Muscle of leg (tissue), 11 donors: ENCODE results near the gene DUSP7. TPM values are rescaled to one million over a fixed set of nuclear protein-coding genes. Genes with fewer than 3 reads are reported as not detected.

Source experiments
- DNase-seq: peaks from one replicate; pipeline ENCODE4 v3.0.0; 2013
- H3K27ac ChIP-seq: one replicate; pipeline ENCODE4 v1.5.1; 2013; ENCODE audit warnings: mild to moderate bottlenecking, low read length, control low read depth
- H3K27me3 ChIP-seq: one replicate; pipeline ENCODE4 v1.6.1; 2013; ENCODE audit warnings: low read length; ENCODE audit not compliant: control insufficient read depth, insufficient read depth
- H3K36me3 ChIP-seq: one replicate; pipeline ENCODE4 v1.6.1; 2013; ENCODE audit warnings: low read length; ENCODE audit not compliant: control insufficient read depth, insufficient read depth
- H3K4me1 ChIP-seq: one replicate; pipeline ENCODE4 v1.6.1; 2013; ENCODE audit warnings: low read length; ENCODE audit not compliant: control insufficient read depth, insufficient read depth
- H3K4me3 ChIP-seq: one replicate; pipeline ENCODE4 v1.5.1; 2013; ENCODE audit warnings: low read length, control low read depth
- H3K9me3 ChIP-seq: replicated peaks from 2 replicates; pipeline ENCODE4 v1.6.1; 2013; ENCODE audit warnings: low read depth, low read length; ENCODE audit not compliant: control insufficient read depth
- WGBS: methylation state at CpG from one replicate; pipeline ENCODE4 v1.1.5; 2013; ENCODE audit warnings: missing lambda C conversion rate; ENCODE audit not compliant: insufficient coverage; 5-methylcytosine and 5-hydroxymethylcytosine counted together
- polyA plus RNA-seq, 8 donors: library from polyadenylated mRNA; unstranded; fragments of 120-200 nt; gene quantifications; one replicate each; pipeline versions ENCODE4 v1.2.1 to v1.2.3, GENCODE V29; 2013; ENCODE audit warnings: inconsistent platforms in 1 of 8, low replicate concordance in 1 of 8; ENCODE audit not compliant: insufficient read length in 8 of 8, insufficient read depth in 1 of 8
- total RNA-seq: library from RNA; stranded (reverse); fragments of 120-200 nt; gene quantifications from one replicate; pipeline ENCODE4 v1.2.4, GENCODE V29; 2013

The DUSP7 gene
- total and polyA plus RNA-seq, 9 donors: 14.0 to 32.5 (median 26.1) TPM

DNA sequence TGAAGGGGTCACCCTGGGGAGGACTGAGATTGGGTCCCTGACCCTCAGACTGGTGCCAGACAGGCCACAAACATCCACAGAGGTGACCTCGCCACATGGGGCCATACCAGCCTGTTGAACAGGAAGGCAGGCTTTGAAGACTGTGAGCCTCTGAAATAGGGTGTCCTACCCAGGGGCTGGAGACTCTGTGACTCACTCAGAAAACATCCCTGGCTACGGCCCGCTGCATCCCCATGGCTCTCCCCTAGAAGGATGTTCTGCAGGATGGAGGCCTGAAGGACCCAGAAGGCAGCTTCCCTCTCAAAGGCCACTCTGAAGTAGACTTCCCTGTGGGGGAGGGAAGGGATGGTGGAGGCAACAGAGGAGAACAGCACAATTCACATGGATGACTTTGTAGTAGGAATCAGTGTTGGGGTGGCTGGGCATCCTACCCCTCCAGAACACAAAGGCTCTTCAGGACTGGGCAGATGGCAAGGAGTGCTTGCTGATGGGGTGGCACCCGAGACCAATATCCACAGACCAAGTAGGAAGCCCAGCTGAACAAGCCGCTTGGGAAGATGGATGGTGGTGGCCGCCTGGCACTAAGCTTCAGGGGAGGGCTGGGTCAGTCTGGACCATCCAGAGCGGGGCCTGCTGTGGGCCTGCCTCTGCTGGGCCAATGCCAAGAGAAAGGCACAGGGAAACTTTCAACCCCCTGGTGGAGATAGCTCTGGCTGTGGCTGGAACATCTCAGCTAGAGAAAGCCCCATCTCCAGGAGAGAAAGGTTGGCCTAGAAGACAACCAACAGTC, 37.6 kb upstream of the DUSP7 start:
- peaks cover 69% of the 10 kb centered on the region for H3K4me1 ChIP-seq

DNA sequence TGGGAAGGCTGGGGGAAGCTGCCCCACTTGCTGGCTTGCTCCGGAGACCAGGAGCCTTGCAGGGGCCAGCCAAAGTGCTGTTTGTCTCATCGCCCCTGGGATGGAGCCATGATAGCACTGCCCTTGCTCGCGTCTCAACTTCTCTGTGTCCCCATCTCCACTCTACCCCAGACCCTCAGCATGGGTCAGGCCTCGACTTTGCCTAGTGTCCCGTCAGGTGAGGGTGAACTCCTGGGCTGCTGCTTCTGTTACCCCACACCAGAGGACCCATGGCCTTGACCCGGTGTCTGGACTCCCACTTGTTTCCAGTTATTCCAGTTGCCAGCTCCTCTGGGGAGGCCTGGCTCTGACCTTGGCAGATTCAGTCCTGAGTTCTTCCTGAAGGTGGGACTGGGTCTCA, 36.5 kb upstream of the DUSP7 start:
- H3K4me1 ChIP-seq: peaks cover 71% of the 10 kb centered on the region
- 53% methylated on average over 6 of the region's 7 CpGs for WGBS
- DNase-seq: no peak

More for the DNA sequence above, 37.6 kb upstream of the DUSP7 start:
- H3K9me3 ChIP-seq: no peaks in the 10 kb centered on the region
- no peak for DNase-seq
- no peaks in the 10 kb centered on the region for H3K27me3 ChIP-seq
- 98% methylated on average over 4 of the region's 7 CpGs for WGBS
- no peak overlapping the region for H3K4me3 ChIP-seq
- no peak overlapping the region for H3K27ac ChIP-seq
- peaks cover 13% of the 10 kb centered on the region for H3K36me3 ChIP-seq

DNA sequence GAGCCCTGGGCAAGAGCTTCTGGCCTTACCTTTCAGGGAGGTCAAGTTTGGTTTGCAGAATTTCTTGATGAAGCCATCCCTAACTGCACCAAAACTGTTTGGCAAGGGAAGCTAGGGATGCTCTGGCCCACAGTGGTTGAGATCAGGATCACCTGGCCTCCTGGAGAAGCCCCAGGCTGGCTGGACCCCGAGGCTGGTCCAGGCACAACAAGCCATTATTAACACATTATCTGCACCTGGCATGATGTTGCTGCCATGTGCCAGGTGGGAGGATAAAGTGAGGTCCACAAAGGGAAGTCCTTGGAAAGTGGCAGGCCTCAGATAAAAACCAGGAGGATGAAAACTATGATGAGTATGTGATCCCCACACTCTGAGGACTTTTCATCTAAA, 35.9 kb upstream of the DUSP7 start:
- H3K27me3 ChIP-seq: no peaks in the 10 kb centered on the region
- H3K36me3 ChIP-seq: peaks cover 9% of the 10 kb centered on the region
- peaks cover 74% of the 10 kb centered on the region for H3K4me1 ChIP-seq
- H3K4me3 ChIP-seq: no peak overlapping the region
- WGBS: no CpG with 5 or more reads among the region's 1 CpG
- DNase-seq: no peak
- no peaks in the 10 kb centered on the region for H3K9me3 ChIP-seq
- H3K27ac ChIP-seq: peak overlapping the region; percentile 93

More for the DNA sequence above, 36.5 kb upstream of the DUSP7 start:
- Histone ChIP-seq H3K4me3 (no peak overlapping the region), H3K27me3 (no peaks in the 10 kb centered on the region), H3K36me3 (peaks cover 13% of the 10 kb centered on the region), H3K27ac (no peak overlapping the region), H3K9me3 (no peaks in the 10 kb centered on the region)

DNA sequence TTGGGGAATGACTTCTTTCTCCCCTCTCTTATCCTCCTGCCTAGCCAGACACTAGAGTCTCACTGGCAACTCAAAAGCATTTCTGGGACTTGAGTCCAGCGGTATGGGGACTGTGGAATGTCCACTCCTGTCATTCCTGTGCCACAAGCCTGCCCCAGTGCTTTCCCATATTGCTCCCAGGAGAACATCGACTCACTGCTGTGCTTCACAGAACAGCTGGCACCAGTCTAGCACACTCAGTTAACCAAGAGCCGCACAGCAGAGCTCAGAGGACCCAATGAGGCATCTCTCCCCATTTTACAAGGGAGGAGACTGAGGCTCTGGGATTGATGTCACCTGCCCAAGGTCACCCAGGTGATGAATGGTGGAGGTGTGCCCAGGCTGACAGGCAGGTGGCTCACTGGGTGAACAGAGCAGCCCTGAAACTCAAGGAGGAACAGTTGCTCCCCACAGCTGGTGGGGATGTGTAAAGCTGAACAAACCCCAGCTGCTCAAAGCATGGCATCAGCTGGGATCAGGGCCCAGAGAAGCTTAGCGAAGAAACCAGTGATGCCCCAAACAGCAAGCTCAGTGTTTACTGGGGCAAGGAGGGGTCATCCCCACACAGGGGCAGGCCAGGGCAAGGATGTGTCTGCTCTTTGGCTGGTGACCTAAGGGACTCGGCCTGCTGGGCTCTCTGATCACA, 35.4 kb upstream of the DUSP7 start:
- Histone ChIP-seq H3K4me1 (peaks cover 80% of the 10 kb centered on the region), H3K4me3 (no peak overlapping the region), H3K27me3 (no peaks in the 10 kb centered on the region), H3K27ac (peak overlapping the region; percentile 93), H3K9me3 (no peaks in the 10 kb centered on the region), H3K36me3 (peaks cover 5% of the 10 kb centered on the region)
- 81% methylated on average over 2 of the region's 5 CpGs for WGBS
- DNase-seq: peak; percentile 82

DNA sequence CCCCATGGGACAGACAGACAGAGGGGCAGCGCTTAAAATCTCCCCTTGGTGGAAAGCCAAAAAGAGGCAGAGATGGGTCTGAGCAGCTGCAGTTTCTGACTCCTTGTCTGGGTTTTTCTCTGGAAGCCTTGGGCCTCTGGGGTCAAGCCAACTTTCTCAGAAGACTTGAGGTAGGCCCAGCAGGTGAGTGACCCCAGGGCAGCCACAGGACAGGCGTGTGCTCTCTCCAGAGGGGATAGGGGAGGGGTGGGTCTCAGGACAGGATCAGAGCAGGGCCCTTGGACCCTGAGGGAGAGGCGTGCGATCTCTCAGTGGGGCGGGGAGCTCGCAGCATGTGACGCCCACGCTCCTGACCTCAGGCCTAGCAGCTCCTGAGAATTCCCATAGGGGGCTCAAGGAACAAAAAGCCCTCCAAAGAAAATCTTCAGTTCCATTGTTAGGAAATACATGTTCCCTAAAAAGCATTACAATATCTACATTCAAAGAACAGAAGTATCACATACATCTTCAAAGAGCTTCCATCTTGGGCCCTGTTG, 34.6 kb upstream of the DUSP7 start:
- peak; percentile 54 for DNase-seq
- Histone ChIP-seq H3K27ac (peak overlapping the region; percentile 93), H3K9me3 (no peaks in the 10 kb centered on the region), H3K4me3 (no peak overlapping the region), H3K27me3 (no peaks in the 10 kb centered on the region), H3K4me1 (peaks cover 86% of the 10 kb centered on the region), H3K36me3 (peaks cover 3% of the 10 kb centered on the region)
- WGBS: 55% methylated on average over 4 of the region's 8 CpGs

DNA sequence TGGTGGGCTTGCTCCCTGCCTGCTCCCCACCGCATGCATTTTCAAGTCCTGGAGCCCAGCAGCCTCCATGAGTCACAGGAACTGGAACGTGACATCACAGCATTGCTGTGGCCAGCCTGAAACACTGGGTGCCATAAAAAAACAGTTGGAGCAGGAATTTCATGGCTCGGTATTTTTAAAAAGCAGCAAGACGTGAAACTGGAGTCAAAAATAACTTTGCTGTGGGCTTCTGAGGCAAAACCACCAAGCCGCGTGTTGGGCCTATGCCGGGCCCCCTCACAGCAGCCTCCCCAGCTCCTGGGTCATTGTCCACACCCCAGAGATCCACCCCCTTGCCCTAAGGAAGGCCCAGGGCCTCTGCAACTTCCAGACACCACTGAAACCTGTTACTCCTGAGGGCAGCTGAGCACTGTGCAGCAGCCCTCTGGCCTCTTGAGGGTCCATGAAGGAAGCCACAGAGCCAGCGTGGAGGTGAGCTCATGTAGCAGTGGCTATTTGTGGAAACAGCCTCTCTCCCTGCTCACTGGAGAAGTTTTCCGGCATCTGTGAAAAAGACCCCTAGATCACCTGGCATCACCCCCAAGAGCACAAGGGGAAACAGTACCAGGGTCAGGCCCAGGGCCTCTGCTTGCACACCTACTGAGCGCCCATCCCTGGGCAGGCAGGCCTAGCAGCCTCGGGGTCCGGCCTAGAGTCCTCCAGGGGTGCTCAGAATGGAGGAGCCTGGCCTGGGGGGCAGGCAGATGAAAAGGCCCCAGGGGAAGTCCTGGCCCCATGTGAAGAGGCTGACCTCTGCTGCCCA, 34.0 kb upstream of the DUSP7 start:
- Histone ChIP-seq H3K4me3 (no peak overlapping the region), H3K27me3 (no peaks in the 10 kb centered on the region), H3K36me3 (peaks cover 3% of the 10 kb centered on the region), H3K4me1 (peaks cover 91% of the 10 kb centered on the region), H3K9me3 (no peaks in the 10 kb centered on the region), H3K27ac (peak overlapping the region; percentile 93)
- peak; percentile 87 for DNase-seq
- WGBS: 47% methylated on average over 11 of the region's 12 CpGs

DNA sequence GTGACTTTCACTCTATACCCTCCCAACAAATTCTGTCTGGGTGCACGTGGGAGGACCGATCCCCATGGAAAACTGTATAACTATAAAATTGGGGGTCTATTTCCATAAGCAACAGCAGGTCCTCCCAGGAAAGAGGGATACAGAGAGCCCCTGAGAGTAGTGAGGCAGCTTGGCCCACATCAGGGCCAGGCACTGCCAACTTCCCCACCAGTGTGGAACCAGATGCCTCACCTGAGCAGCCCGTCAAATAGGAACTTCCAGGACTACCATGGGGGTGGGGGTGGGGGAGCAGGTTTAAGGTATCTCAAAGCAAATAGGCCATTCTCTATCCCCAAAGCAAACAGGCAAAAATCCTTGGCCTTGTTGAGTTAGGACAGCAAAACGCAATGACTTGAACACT, 33.3 kb upstream of the DUSP7 start:
- Histone ChIP-seq H3K4me3 (no peak overlapping the region), H3K36me3 (no peaks in the 10 kb centered on the region), H3K27me3 (no peaks in the 10 kb centered on the region), H3K27ac (peak overlapping the region; percentile 93), H3K9me3 (no peaks in the 10 kb centered on the region), H3K4me1 (peaks cover 91% of the 10 kb centered on the region)
- WGBS: 75% methylated on average over 1 of the region's 4 CpGs
- no peak for DNase-seq

DNA sequence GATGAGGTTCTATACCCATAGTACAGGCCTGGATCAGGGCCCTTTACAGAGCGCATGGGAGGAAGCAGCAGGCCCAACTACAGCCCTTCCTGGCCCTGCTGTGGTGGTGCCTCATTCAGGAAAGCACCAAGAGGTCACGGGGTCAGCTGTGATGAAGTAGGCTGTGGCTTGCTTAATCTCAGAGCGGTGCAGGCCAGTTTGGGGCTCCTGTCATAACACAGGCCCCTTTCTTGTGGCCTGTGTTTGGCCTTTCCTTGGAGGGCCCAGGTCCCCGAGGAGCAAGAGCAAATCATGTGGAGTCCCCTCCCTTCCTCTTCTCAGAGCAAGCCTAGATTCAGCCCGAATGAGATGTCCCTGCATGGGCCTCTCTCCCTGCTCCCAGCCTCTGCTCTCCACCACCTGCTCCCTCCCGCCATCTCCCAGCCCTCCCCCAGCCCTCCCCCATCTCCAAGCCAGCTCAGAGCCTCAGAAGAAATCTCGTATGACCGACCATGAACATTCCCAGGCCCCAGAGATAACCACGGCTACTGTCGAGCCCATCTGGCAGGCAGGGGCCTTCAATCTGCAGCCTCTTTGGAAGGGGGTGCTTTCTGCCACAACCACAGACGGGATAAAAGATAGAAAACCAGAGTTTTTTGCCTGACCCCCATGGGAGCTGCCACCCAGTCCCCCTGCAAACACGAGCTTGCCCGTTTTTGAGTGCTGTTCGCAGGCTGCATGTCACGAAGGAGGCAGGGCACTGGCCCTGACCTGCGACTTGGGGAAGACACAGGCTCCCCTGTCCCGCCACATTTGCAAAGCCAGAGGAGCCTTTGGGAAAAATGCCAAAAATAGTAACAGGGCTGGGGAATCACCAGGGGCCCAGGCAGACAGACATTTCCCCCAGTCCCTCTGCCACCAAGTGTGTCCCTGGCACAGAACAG, 32.3 kb upstream of the DUSP7 start:
- H3K4me1 ChIP-seq: peaks cover 81% of the 10 kb centered on the region
- peak; percentile 77 for DNase-seq
- no peaks in the 10 kb centered on the region for H3K36me3 ChIP-seq
- no peaks in the 10 kb centered on the region for H3K9me3 ChIP-seq
- no peak overlapping the region for H3K4me3 ChIP-seq
- peak overlapping the region; percentile 93 for H3K27ac ChIP-seq
- WGBS: 51% methylated on average over 12 of the region's 17 CpGs
- H3K27me3 ChIP-seq: no peaks in the 10 kb centered on the region

DNA sequence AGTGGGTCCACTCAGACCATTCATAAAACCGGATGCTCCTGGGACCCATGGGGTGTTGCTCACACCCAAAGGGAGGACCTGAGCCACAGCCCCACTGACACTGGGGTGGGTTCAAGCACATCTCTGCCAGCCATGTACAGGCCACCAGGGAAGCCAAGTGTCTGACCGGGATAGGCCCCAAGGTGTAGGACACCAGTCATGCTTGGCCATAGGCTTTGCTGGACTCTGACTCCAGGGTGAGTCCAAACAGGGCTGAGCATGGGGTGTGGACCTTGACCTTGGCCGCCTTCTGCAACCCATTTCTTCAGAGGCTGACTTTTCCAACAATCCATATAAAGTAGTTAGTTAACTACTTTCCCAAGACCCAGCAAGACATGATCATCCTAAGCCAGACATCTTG, 31.4 kb upstream of the DUSP7 start:
- Histone ChIP-seq H3K4me3 (no peak overlapping the region), H3K9me3 (no peaks in the 10 kb centered on the region), H3K27ac (peak overlapping the region; percentile 87), H3K27me3 (no peaks in the 10 kb centered on the region), H3K36me3 (no peaks in the 10 kb centered on the region), H3K4me1 (peaks cover 71% of the 10 kb centered on the region)
- 72% methylated on average over 2 of the region's 3 CpGs for WGBS
- DNase-seq: no peak
